ENCODE results near the gene AK9. TPM values are rescaled to one million over a fixed set of nuclear protein-coding genes. Genes with fewer than 3 reads are reported as not detected.

The AK9 gene
- total RNA-seq, 4 donors from 2014 or later: 9.1 to 15.7 (median 13.2) TPM

DNA sequence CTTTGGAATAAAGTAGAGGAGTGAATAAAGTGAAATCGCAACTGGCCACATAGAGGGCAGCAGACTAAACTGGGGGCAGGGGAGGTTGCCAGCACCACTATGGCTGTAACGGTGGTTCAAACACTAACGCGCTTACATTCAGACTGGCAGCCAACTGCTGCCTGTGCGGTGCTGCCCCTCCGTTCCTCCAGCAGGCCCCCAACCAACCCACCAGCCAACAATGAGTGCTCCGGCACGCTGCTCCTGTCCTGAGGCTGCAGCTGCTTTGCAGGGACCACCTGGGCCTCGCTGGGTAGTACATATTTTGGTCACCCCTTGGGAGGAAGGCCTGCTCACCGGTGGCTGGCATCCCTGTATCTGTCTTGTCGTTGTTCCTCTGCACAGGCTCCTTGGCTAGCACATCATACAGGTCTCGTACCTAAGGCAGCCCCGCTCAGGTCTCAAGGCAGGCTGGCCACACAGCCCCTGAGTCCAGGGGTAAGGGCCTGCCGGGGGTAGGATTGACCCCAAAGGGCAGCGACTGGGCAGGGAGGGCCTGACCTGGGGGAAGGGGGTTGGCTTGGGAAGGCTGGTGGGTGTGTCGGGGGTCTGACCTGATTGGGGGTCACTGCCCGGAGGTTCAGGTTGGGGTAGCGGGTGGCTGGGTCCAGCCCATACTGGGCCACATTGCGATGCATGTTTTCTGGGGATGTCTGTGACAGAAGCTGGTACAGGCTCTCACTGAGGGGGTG is 241.8 kb downstream of the AK9 start:
- 76 to 92% methylated on average over 4 to 5 of the region's 19 CpGs for WGBS, 2 donors (ENCODE audit: low coverage in 1 of 2)

DNA sequence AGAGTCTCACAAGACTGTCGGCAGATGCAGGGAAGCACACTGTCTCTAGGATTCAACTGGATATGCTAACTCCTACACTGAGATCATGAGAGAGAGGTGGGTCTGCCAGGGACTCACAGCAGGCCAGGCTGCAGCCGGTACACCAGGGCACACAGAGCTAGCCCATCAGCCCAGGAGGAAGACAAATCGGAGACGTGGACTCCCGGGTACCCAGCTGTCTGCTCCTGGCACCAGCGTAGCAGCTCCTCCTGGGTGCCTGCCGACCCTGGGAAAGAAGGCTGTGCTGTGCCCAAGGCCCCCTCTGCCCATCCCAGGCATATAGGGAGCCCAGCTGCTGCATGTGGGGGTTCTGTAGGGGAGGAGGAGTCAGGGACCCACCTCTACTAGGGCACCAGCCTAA is 242.4 kb downstream of the AK9 start:
- no peak overlapping the region for H3K27ac ChIP-seq
- no peak for ATAC-seq
- no peaks in the 10 kb centered on the region for H3K9me3 ChIP-seq
- WGBS, 2 donors (ENCODE audit: low coverage in 1 of 2): no CpG with 5 or more reads among the region's 7 CpGs
- TF ChIP-seq EP300 (IDR thresholded peaks at IDR 0.05) (no peak), POLR2AphosphoS5 (IDR thresholded peaks at IDR 0.05) (no peak), CTCF (IDR thresholded peaks at IDR 0.05) (no peak)
- H3K4me3 ChIP-seq: no peak overlapping the region
- H3K27me3 ChIP-seq: no peaks in the 10 kb centered on the region
- peaks cover 0 to 1% (median 0%) of the 10 kb centered on the region in 3 donors for H3K4me1 ChIP-seq
- peaks cover 0 to 50% of the 10 kb centered on the region in 2 donors for H3K36me3 ChIP-seq

More for the DNA sequence above, 241.8 kb downstream of the AK9 start:
- Histone ChIP-seq H3K9me3 (no peaks in the 10 kb centered on the region), H3K4me1 (peaks cover 0 to 8% (median 4%) of the 10 kb centered on the region in 3 donors), H3K36me3 (peaks cover 0 to 44% of the 10 kb centered on the region in 2 donors), H3K4me3 (no peak overlapping the region), H3K27me3 (no peaks in the 10 kb centered on the region), H3K27ac (no peak overlapping the region)
- TF ChIP-seq EP300 (IDR thresholded peaks at IDR 0.05) (no peak), POLR2A (IDR thresholded peaks at IDR 0.05) (no peak), POLR2AphosphoS5 (IDR thresholded peaks at IDR 0.05) (no peak), CTCF (IDR thresholded peaks at IDR 0.05) (no peak)
- ATAC-seq: no peak

DNA sequence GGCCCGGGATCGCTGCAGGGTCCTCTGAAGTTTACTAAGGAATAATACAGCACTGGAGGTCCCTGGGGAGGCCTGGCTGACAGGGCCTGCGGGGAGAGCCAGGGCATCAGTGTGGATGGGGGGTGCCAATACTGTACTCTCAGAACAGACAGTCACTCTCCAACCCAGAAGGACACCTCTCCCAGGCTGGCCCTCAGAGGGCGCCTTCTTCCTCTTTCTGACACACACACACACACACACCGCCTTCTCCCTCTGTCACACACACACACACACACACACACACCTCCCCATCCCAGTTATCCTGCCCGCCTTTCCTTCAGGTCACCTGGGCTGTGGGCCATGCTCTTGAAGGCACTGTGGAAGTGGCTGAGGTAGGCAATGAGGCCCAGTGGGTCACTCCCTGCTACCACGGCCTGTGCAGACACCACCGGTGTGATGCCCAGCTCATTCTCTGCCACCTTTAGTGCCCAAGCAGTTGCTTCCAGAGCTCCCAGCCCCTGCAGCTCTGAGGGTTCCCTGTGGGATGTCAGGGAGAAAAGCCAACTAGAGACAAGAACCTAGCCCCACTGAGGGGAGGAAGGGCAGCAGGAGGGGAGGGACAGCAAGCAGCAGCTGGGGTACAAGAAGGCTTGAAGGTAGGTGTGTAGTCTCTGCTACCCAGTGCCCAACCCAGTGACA is 243.0 kb downstream of the AK9 start:
- 93% methylated on average over 3 of the region's 8 CpGs; no CpG with 5 or more reads in 1 of the 2 donors for WGBS, 2 donors (ENCODE audit: low coverage in 1 of 2)

DNA sequence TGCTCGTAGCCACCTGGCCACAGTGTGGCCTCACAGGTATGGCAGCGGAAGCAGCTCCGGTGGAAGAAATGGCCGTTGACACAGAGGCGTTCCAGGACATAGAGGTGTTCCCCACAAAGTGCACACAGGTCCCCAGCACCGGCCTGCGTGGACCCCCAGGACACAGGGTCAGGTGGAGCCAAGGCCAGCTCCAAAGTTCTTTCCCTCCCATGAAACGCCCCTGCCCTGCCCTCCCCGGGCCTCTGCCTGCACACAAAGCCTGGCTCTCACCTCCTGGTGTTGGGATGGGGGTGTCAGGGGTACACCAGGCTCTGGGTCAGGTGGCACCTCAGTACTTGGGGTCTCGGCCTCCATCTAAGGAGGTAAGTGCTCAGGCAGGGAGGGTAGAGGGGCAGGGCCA is 243.9 kb downstream of the AK9 start:
- Histone ChIP-seq H3K4me1 (peaks cover 0 to 10% (median 2%) of the 10 kb centered on the region in 3 donors), H3K36me3 (peaks cover 0 to 58% of the 10 kb centered on the region in 2 donors), H3K4me3 (no peak overlapping the region), H3K27me3 (no peaks in the 10 kb centered on the region), H3K27ac (no peak overlapping the region), H3K9me3 (no peaks in the 10 kb centered on the region)
- TF ChIP-seq EP300 (IDR thresholded peaks at IDR 0.05) (no peak), POLR2AphosphoS5 (IDR thresholded peaks at IDR 0.05) (no peak), CTCF (IDR thresholded peaks at IDR 0.05) (no peak), POLR2A (IDR thresholded peaks at IDR 0.05) (no peak)
- ATAC-seq: no peak
- 89% methylated on average over 5 of the region's 10 CpGs; no CpG with 5 or more reads in 1 of the 2 donors for WGBS, 2 donors (ENCODE audit: low coverage in 1 of 2)

More for the DNA sequence above, 243.0 kb downstream of the AK9 start:
- no peaks in the 10 kb centered on the region for H3K27me3 ChIP-seq
- peaks cover 0 to 56% of the 10 kb centered on the region in 2 donors for H3K36me3 ChIP-seq
- no peak for ATAC-seq
- peaks cover 0 to under 1% (median 0%) of the 10 kb centered on the region in 3 donors for H3K4me1 ChIP-seq
- H3K9me3 ChIP-seq: no peaks in the 10 kb centered on the region
- no peak overlapping the region for H3K27ac ChIP-seq
- TF ChIP-seq EP300 (IDR thresholded peaks at IDR 0.05): no peak
- TF ChIP-seq POLR2A (IDR thresholded peaks at IDR 0.05): no peak
- no peak for TF ChIP-seq POLR2AphosphoS5 (IDR thresholded peaks at IDR 0.05)
- no peak for TF ChIP-seq CTCF (IDR thresholded peaks at IDR 0.05)
- no peak overlapping the region for H3K4me3 ChIP-seq
